K562 (cell line): ENCODE results near the gene MDH2. TPM values are rescaled to one million over a fixed set of nuclear protein-coding genes. Genes with fewer than 3 reads are reported as not detected.

Experiments
- ATAC-seq: fragments of 200-7000 bp; cut with Tn5 transposase; 3 replicates; pipeline ENCODE4 v1.9.1; 2020; ENCODE audit warnings: moderate library complexity
- BruUV-seq: library from RNA; stranded (reverse); fragments of 400-500 nt; replicated peaks from 2 replicates; lab custom pipeline; 2021; lab: Mats Ljungman, UMichigan
- CTCF ChIA-PET: fragments of 300-600 bp; formaldehyde crosslinking; extraction: SDS; loops from one replicate; lab custom pipeline; 2021; ENCODE audit warnings: low intra/inter-chr PET ratio; lab: Yijun Ruan, JAX
- POLR2A ChIA-PET: fragments of 300-600, 350-650 bp; sonication (Branson Sonifier 250); formaldehyde crosslinking; extraction: SDS; loops from one replicate; lab custom pipeline; 2021; ENCODE audit warnings: antibody characterized with exemption, inconsistent platforms; lab: Yijun Ruan, JAX
- DNase-seq, 4 experiments: peaks; one replicate each; pipeline versions ENCODE4 v3.0.0 to v3.0.0-alpha.2; 2011 to 2018; ENCODE audit warnings: low spot score in 3 of 4, mixed read lengths in 3 of 4; ENCODE audit errors: extremely low read depth in 1 of 4
- FAIRE-seq: peaks from 2 replicates; lab custom pipeline; 2011; peaks lifted over from hg19 to GRCh38; lab: Jason Lieb, UNC
- H2AFZ ChIP-seq: 2 replicates; pipeline ENCODE4 v1.6.0; 2011; ENCODE audit warnings: low read depth, low read length, control low read depth, inconsistent platforms
- H3K27ac ChIP-seq: fragments of 200-600 bp; 3 replicates; pipeline ENCODE4 v1.8.0; 2011; ENCODE audit warnings: low read depth, mild to moderate bottlenecking, control low read depth, inconsistent platforms, low read length, moderate library complexity, mixed read lengths; ENCODE audit errors: extremely low read depth
- H3K27me3 ChIP-seq, 2 experiments: fragments of 300-600 bp in 1 of 2; 2 replicates in 1 of 2; 3 replicates in 1 of 2; pipeline versions ENCODE4 v1.6.0 to v1.8.0; 2011; ENCODE audit warnings: inconsistent platforms in 2 of 2, low read length in 2 of 2, mild to moderate bottlenecking in 1 of 2, mixed read lengths in 1 of 2, moderate library complexity in 1 of 2; ENCODE audit not compliant: control insufficient read depth in 2 of 2, insufficient read depth in 2 of 2
- H3K36me3 ChIP-seq: fragments of 300-600 bp; 3 replicates; pipeline ENCODE4 v1.8.0; 2011; ENCODE audit warnings: mild to moderate bottlenecking, low read length, inconsistent platforms; ENCODE audit not compliant: control insufficient read depth, insufficient read depth
- H3K4me1 ChIP-seq, 2 experiments: fragments of 200-600 bp in 1 of 2; replicated peaks in 1 of 2; 2 replicates in 1 of 2; 3 replicates in 1 of 2; pipeline versions ENCODE4 v1.5.1 to v1.8.0; 2011; ENCODE audit warnings: inconsistent platforms in 2 of 2, low read length in 2 of 2, mild to moderate bottlenecking in 1 of 2, mixed read lengths in 1 of 2, moderate library complexity in 1 of 2; ENCODE audit not compliant: control insufficient read depth in 2 of 2, insufficient read depth in 2 of 2
- H3K4me2 ChIP-seq: 2 replicates; pipeline ENCODE4 v1.6.1; 2011; ENCODE audit warnings: low read length, control low read depth, inconsistent platforms, mixed read lengths; ENCODE audit not compliant: insufficient read depth
- H3K4me3 ChIP-seq: fragments of 200-600 bp; sonication (generic), shearing (Covaris generic); 2 replicates; pipeline ENCODE4 v1.5.1; 2016; ENCODE audit warnings: control low read depth, inconsistent platforms
- H3K79me2 ChIP-seq: fragments of 200-600 bp; 3 replicates; pipeline ENCODE4 v1.8.0; 2011; ENCODE audit warnings: low read length, inconsistent platforms; ENCODE audit not compliant: control insufficient read depth, insufficient read depth
- H3K9ac ChIP-seq, 2 experiments: 2 replicates each; pipeline versions ENCODE4 v1.6.0 to v1.6.1; 2011; ENCODE audit warnings: low read depth in 2 of 2, low read length in 2 of 2, control low read depth in 1 of 2, inconsistent platforms in 1 of 2, mild to moderate bottlenecking in 1 of 2, mixed read lengths in 1 of 2; ENCODE audit not compliant: insufficient read depth in 1 of 2
- H3K9me1 ChIP-seq: one replicate; pipeline ENCODE4 v1.6.0; 2011; ENCODE audit warnings: inconsistent platforms, mild to moderate bottlenecking, low read length, moderate library complexity; ENCODE audit not compliant: control insufficient read depth, insufficient read depth
- H3K9me3 ChIP-seq: replicated peaks from 2 replicates; pipeline ENCODE4 v1.5.1; 2011; ENCODE audit warnings: low read depth, low read length, inconsistent platforms; ENCODE audit not compliant: control insufficient read depth, insufficient read depth
- H4K20me1 ChIP-seq: replicated peaks from 2 replicates; pipeline ENCODE4 v1.6.1; 2011; ENCODE audit warnings: low read length, inconsistent platforms, mixed read lengths; ENCODE audit not compliant: control insufficient read depth, insufficient read depth
- MCM3 ChIP-seq: fragments of 450-650 bp; IDR thresholded peaks from 2 replicates; pipeline ENCODE4 v1.6.1; 2016
- ZBTB33 ChIP-seq: sonication (generic); formaldehyde crosslinking; IDR thresholded peaks from 2 replicates; pipeline ENCODE4 v1.8.1; 2023; ENCODE audit warnings: mild to moderate bottlenecking, missing genetic modification reagents
- WGBS: fragments of 100-300 bp; shearing (Covaris generic); methylation state at CpG from one replicate; pipeline ENCODE4 v1.1.6; 2016; ENCODE audit warnings: low coverage, mixed read lengths; ENCODE audit not compliant: insufficient coverage; ENCODE audit errors: missing lambda C conversion rate; 5-methylcytosine and 5-hydroxymethylcytosine counted together
- in situ Hi-C: fragments of 300-500 bp; cut with MboI; formaldehyde crosslinking; loops from 4 replicates; pipeline ENCODE4 v1.15.0; 2018; ENCODE audit warnings: inconsistent platforms, mixed read lengths
- intact Hi-C: fragments of 100-400 bp; cut with micrococcal nuclease; formaldehyde crosslinking; loops from 2 replicates; pipeline ENCODE4 v1.14.2; 2022
- polyA plus RNA-seq, 8 experiments: library from polyadenylated mRNA; depleted of rRNA in 4 of 8; stranded (reverse) in 5 of 8; unstranded in 3 of 8; fragments of >200 nt; fragmentation: Nextera tagmentation in 2 of 8; fragmentation: Illumina TruSeq in 1 of 8; extraction: Ambion mirVana in 2 of 8; extraction: Trizol in 1 of 8; gene quantifications; 2 replicates each; pipeline versions ENCODE4 v1.2.1 to v1.2.3, GENCODE V29; 2011 to 2014; ENCODE audit warnings: inconsistent platforms in 1 of 8, missing spikeins in 1 of 8
- total RNA-seq, 7 experiments: library from RNA; depleted of rRNA in 6 of 7; stranded (reverse); fragments of >200 nt in 6 of 7; fragmentation: Illumina TruSeq in 2 of 7; extraction: Trizol in 2 of 7; gene quantifications; 2 replicates each; pipeline versions ENCODE4 v1.2.1 to v1.2.3, GENCODE V29; 2011 to 2021; ENCODE audit warnings: low replicate concordance in 1 of 7

Gene MDH2
- total and polyA plus RNA-seq, 9 of the 15 experiments (the other 6 are each of a cell fraction or from before 2014, with no cell fraction given), result 106 to 701 (median 242) TPM

GRCh38 chr7:76074306-76074971, 26.5 kb downstream of the MDH2 start:
- CTCF ChIA-PET, result no interaction called here
- peak overlapping the region in 1 of 2 experiments; percentile 2; a peak in 1 of 4 replicates for H3K9ac ChIP-seq
- in situ Hi-C loops (no loop called here), intact Hi-C loops (no loop called here)
- ATAC-seq (no peak), DNase-seq (no peak), FAIRE-seq (no peak)
- no TSS peak for BruUV-seq
- no peaks in the 10 kb centered on the region; the same call in none of the 2 replicates for H3K9me3 ChIP-seq
- H3K27me3 ChIP-seq, result no peaks in the 10 kb centered on the region
- H2AFZ ChIP-seq, result no peak overlapping the region
- H3K9me1 ChIP-seq, result no peaks in the 10 kb centered on the region
- H3K4me1 ChIP-seq, result peaks cover 8 to 36% of the 10 kb centered on the region in 2 experiments
- no peaks in the 10 kb centered on the region for H3K79me2 ChIP-seq
- POLR2A ChIA-PET, result interaction anchor here (0.6 to 1.4 kb wide), 5 partner anchors 11 to 211 kb away, joined by 3 to 7 read pairs (median 4); partner anchors contain the start of genes MDH2 and STYXL1
- H3K27ac ChIP-seq, result no peak overlapping the region
- no peaks in the 10 kb centered on the region for H3K36me3 ChIP-seq
- TF ChIP-seq MCM3 (no peak), ZBTB33 (peak; percentile 95)
- H4K20me1 ChIP-seq, result no peaks in the 10 kb centered on the region
- no peak overlapping the region for H3K4me3 ChIP-seq
- 82% methylated on average over 35 of the region's 35 CpGs for WGBS
- no peak overlapping the region for H3K4me2 ChIP-seq
